HG03521 (cell line): ENCODE data around the gene HPSE2.

ENCODE experiments used
- ATAC-seq: cut with Tn5 transposase; IDR thresholded peaks from one replicate; pipeline ENCODE4 v1.9.1; 2021; ENCODE audit warnings: mild to moderate bottlenecking, moderate library complexity; ENCODE audit not compliant: unreplicated experiment

HPSE2 gene

GRCh38 chr10:98628206-98628605 is 607.4 kb downstream of the HPSE2 start:
- ATAC-seq, result no peak

DNA sequence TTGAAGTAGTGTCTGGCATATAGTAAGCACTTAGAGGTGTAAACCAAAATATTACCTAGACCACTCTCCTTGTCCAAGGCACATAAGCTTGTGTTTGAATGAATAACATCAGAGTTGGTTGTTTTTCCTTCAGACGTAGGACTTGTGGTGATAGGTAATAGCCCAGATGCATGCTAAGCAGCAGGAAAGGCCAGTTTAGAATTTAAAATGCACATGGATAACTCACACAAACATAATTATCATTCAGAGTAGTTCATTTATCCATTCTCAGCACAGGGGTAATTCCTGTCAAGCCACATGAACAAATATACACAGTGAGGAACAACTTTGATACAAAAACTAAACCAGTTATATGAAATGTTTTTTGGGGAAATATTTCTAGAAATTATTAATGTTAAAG is 607.9 kb downstream of the HPSE2 start:
- no peak for ATAC-seq

DNA sequence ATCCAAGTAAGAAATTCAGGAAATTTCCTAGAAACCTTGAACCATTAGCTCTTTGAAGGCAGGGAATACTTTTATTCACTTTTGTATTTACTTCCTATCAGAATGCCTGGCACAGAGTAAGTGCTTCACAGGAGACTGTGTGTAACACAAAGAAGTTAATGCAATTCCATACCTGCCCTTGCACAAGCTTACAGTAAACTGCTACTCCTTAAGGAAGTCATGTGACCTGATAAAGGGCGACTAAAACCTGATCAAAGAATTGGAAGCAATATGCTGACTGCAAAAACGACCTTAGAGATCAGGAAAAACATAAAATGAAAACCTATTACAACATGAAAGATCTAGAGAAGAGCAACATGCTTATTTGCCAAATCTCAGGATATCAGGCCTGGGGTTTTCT is 610.7 kb downstream of the HPSE2 start:
- ATAC-seq, result no peak

- no peak for ATAC-seq
Observed at GRCh38 chr10:98623176-98623575, 612.5 kb downstream of the HPSE2 start.

DNA sequence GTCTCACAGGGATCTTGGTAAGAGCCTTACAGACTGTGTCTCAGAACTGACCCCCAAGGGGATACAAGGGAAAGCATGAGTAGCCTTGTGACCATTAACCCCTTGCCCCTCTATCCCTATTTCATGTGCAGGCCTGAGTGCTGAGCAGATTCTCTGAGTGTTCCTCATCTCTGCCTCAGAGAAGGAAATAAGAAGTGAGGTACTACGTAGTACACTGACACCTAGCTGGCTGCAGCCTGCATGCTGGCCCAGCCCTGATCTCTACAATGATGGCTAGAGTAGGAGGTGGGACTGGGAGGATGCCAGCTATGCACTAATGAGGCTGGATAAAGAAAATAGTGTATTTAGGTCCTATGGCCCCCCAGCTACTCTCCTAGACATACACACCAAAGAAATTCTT is 614.0 kb downstream of the HPSE2 start:
- ATAC-seq, result no peak

GRCh38 chr10:98620503-98620902 is 615.1 kb downstream of the HPSE2 start:
- ATAC-seq, result no peak

DNA sequence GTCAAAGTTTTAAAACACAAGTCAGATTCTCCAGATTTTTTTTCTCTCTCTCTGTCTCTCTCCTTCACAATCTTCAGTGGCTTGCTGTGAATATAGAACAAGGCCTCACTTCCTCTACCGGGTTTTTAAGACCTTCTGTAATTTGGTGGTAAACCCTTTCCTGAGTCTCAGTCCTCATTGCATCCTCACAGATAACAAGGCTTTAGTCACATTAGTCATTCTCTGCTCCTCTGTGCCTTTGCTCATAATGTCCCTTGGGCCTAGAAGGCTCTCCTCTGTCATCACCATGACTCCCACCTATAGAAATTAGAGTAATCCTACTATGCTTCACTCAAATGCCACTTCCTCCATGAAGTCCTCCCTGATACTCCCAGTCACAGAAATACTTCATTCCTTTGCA is 616.2 kb downstream of the HPSE2 start:
- no peak for ATAC-seq

- no peak for ATAC-seq
Observed at GRCh38 chr10:98617906-98618520, 617.6 kb downstream of the HPSE2 start.

GRCh38 chr10:98613446-98613845 is 622.2 kb downstream of the HPSE2 start:
- no peak for ATAC-seq

DNA sequence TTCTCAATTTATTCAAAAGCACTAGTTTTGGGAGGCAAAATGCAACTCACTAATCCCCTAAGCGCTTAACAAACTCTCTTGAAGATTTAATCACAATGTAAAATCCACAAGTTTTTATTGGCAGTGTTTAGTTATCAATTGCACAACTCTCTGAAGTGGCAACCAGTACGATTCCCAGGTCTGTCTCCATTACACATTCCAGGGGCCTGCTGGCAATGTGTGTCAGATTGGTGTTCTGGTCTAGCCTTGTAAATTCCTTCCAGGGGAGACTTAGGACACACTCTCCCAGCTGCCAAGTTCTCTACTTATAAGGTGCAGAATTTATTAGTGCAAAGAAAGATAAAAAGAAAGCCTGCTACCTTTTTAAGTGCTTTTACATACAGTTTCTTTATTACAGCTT is 624.2 kb downstream of the HPSE2 start:
- ATAC-seq, result no peak

- no peak for ATAC-seq
Observed at GRCh38 chr10:98610836-98611235, 624.8 kb downstream of the HPSE2 start.

DNA sequence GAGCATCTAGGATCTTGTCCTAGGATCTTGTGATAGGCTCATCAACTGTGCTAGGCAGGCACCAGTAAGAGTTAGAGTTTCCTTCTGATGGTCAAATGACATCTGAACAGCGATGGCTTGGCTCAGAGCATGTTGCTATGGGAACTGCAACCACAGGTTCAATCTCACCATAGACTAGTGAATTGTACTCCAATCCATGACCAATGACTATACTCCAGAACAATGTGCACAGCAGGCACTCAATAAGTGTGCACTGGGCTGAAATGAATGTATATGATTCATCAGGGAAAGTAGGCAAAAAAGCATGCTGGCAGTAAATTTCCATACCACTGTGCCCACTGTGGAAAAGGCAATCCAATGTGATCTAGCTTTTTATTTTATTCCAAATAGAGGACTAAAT is 625.4 kb downstream of the HPSE2 start:
- ATAC-seq, result no peak

DNA sequence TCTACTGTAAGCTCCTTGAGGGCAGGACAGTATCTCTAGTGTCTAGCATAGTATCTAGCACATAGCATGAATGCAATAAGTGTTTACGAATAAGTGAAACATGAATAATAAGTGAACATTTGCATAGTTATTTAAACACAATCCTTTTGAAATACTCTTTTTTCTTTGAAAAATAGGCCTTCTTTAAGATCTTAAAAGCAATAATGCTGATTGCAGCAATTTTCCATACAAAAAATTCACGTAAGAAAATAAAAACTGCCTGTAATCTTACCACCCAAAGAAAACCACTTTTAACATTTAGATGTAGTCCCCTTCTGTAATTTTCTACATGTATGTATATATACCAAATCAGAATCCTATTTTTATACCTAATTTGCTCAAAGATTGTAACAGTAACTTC is 626.4 kb downstream of the HPSE2 start:
- ATAC-seq, result no peak

GRCh38 chr10:98608411-98608810 is 627.2 kb downstream of the HPSE2 start:
- ATAC-seq, result no peak

DNA sequence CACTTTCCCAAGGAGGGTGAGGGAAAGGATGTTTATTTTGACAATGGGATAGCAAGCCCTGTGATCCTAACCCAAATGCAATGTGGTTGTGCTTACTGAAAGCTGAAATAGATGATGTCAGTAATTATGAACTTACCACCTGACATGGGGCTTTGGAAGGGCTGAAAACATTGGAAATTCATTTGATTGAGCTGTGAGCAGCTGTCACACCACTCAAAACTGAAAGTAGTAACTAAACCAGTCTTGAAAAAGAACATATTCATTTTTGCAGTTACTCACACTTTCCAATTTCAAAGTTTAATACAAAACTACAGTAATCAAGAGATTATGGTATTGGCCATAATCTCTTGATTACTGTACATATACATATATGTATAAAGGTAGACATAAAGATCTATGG is 633.4 kb downstream of the HPSE2 start:
- no peak for ATAC-seq

GRCh38 chr10:98599032-98599610 is 636.5 kb downstream of the HPSE2 start:
- ATAC-seq, result no peak

DNA sequence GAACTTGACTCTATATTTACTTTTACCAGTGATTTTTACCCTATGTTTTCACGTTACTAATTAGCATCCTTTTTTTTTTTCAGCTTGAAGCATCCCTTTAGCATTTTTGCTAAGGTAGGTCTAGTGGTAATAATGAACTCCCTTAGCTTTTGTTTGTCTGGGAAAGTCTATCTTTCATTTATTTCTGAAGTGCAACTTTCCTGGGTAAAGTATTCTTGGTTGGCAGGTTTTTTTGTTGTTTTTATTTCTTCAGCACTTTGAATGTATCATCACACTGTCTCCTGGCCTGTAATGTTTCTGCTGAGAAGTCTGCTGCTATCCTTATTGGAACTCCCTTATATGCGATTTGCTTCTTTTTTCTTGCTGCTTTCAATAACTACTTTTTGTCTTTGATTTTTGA is 639.2 kb downstream of the HPSE2 start:
- no peak for ATAC-seq

DNA sequence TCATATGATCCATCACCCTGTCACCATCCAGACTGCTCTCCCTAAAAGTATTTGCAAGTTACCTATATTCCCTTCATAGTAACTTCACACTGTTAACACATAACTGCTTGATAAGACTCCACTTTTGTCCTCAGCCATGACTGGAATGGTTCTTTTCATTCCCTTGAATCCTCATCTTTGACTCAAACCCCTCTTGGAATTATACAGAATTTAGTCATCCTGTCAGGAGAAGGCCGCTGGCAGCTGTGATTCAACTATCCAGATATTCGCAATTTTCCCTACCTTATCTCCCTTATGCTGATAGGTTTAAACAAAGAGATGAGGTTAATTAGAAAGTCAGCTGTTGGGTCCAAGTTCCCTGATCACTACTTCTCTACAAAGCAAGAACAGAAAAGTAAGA is 646.0 kb downstream of the HPSE2 start:
- ATAC-seq, result no peak

DNA sequence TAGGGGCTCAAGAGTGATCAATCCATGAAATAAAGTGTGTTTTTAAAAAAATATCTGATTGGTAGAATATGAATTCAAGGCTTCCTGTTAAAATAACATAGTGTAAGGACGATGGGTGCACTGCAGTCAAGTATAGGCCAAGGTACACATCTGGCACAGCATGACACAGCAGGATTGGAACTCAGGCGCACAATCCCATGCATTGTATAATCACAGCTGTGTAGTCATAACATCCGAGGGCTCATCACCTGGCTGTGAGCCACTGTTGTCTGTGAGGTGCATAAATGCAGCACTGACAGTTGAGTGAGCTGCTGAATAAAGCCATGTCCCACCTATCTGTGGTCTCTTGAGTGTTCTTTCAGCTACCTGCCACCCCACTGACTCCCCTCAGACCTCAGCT is 646.6 kb downstream of the HPSE2 start:
- no peak for ATAC-seq

DNA sequence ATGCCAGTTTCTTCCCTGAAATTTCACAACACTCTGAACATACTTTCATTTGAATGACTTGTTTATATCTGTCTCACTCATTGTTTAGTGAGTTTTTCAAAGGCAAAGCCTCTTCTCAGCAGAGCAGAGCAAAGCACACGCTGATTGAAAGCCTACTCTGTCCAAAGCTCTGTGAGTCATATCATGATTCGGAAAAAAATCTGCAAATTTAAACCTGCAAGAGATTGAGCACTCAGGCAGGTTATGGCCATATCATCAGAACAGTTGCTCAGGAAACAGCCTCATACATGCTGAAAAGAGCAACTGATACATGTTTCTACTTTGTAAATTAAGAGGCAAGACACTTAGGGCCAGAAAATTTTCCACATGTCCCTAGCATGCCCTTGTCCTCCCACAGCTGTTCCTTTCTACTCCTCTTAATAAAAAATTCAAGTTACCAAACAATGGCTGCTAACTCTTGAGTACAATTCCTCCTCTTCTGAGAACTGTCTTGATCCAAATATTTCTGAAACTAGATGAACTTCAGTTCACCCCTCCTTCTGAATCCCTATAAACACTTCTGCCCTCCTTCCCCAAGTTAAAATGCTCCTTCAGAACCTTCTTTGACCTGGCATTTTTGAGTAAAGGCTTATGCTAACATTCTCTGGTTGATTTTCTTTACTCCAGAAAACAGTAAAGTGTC is 648.4 kb downstream of the HPSE2 start:
- no peak for ATAC-seq

DNA sequence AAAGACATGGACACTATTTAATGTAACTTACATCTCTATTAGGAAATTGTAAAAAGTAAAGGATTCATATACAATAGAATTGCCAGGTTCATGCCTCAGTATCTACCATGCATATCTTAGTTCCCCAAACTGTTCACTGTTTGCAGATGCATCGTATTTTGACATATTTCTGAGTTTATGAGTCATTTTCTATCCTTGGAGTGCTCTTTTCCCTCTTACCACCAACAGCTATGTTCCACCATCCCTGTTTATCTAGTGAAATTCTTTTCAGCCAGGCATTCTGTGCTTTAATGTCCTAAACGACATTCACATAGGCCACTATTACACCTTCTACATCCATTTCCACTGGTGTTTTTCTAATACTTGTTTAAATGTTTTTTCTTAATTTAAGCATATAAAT is 649.6 kb downstream of the HPSE2 start:
- ATAC-seq, result no peak

DNA sequence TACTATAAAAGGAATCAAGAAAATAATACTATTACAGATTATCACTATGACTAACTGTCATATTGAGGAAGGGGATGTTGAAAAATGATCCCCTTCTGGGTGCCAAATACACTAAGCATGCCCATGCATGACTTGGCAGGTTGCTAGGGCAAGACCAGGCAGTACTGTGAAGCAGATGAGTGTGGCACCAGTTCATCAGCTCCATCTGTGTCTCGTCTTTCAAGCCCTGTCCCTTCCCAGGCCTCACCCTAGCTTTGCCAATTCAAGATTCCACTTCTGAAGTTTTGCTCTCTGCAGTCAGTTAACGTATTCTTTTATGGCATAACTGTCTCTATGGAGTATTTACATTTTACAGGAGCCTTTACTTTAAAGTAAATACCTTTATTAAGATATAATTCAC is 653.3 kb downstream of the HPSE2 start:
- no peak for ATAC-seq

- no peak for ATAC-seq
Observed at GRCh38 chr10:98577578-98577977, 658.1 kb downstream of the HPSE2 start.
